Measurements from ENCODE around the gene TRAF7.

The TRAF7 gene

GRCh38 chr16:2216330-2216729 lies 60.7 kb downstream of the TRAF7 start:
- no peak for DNase-seq (ENCODE audit: low read depth in 2 of 2)

- peak; percentile 98 to 99 for DNase-seq (ENCODE audit: low read depth in 2 of 2)
Observed at GRCh38 chr16:2223221-2223941, 67.8 kb downstream of the TRAF7 start, which contains the start of gene E4F1. TSS of gene E4F1 (plus strand) at chr16:2223591. CDS start at chr16:2223614, 23 bp downstream.

GRCh38 chr16:2223942-2224486 lies 68.4 kb downstream of the TRAF7 start:
- no peak for DNase-seq (ENCODE audit: low read depth in 2 of 2)

- no peak for DNase-seq (ENCODE audit: low read depth in 2 of 2)
Observed at GRCh38 chr16:2226245-2226793, 70.7 kb downstream of the TRAF7 start.

GRCh38 chr16:2226918-2227317 lies 71.3 kb downstream of the TRAF7 start:
- DNase-seq (ENCODE audit: low read depth in 2 of 2), result no peak
